Testis (tissue), 3 donors: ENCODE results near the gene NOS1AP. TPM values are rescaled to one million over a fixed set of nuclear protein-coding genes. Genes with fewer than 3 reads are reported as not detected.

Experiments
- DNase-seq: peaks from one replicate; pipeline ENCODE4 v3.0.0-alpha.2; 2019
- H3K27ac ChIP-seq, 2 donors: fragments of 200-600 bp; sonication (generic); one replicate each; pipeline ENCODE4 v1.5.1; 2019
- H3K27me3 ChIP-seq: fragments of 200-600 bp; sonication (generic); one replicate; pipeline ENCODE4 v1.5.1; 2019
- H3K36me3 ChIP-seq: fragments of 200-600 bp; sonication (generic); one replicate; pipeline ENCODE4 v1.5.1; 2017; ENCODE audit warnings: low read depth; ENCODE audit errors: missing control alignments
- H3K4me1 ChIP-seq: fragments of 200-600 bp; sonication (generic); one replicate; pipeline ENCODE4 v1.5.1; 2019
- H3K4me3 ChIP-seq, 2 donors: fragments of 200-600 bp; sonication (generic); one replicate each; pipeline ENCODE4 v1.5.1; 2017 to 2019
- H3K9me3 ChIP-seq: fragments of 200-600 bp; sonication (generic); one replicate; pipeline ENCODE4 v1.5.1; 2017
- CTCF ChIP-seq, 3 experiments: fragments of 450-650 bp in 2 of 3; fragments of 200-600 bp in 1 of 3; sonication (generic) in 1 of 3; IDR thresholded peaks; one replicate each; pipeline ENCODE4 v1.5.1; 2016 to 2019; ENCODE audit warnings: antibody characterized with exemption in 3 of 3, mild to moderate bottlenecking in 2 of 3, moderate library complexity in 1 of 3
- POLR2A ChIP-seq: fragments of 450-650 bp; IDR thresholded peaks from one replicate; pipeline ENCODE4 v1.6.1; 2017; ENCODE audit warnings: antibody characterized with exemption, mild to moderate bottlenecking, moderate library complexity
- WGBS, 2 donors: methylation state at CpG; one replicate each; pipeline ENCODE4 v1.1.5; 2018; 5-methylcytosine and 5-hydroxymethylcytosine counted together
- intact Hi-C: fragments of 100-400 bp; cut with DNase I; formaldehyde crosslinking; loops from one replicate; pipeline ENCODE4 v1.15.1; 2023; ENCODE audit warnings: low total_unique reads
- polyA plus RNA-seq: library from polyadenylated mRNA; stranded (reverse); fragments of 350-450 nt; fragmentation: Illumina TruSeq; extraction: RNeasy Lipid Tissue Mini Kit (QIAGEN cat#74804); gene quantifications from one replicate; pipeline ENCODE4 v1.2.3, GENCODE V29; 2014; ENCODE audit warnings: low read depth, low replicate concordance; ENCODE audit not compliant: insufficient read depth
- total RNA-seq, 2 donors: library from RNA; depleted of rRNA; stranded (reverse); fragments of >200 nt; gene quantifications; one replicate each; pipeline ENCODE4 v1.2.3, GENCODE V29; 2016

NOS1AP gene
- total and polyA plus RNA-seq, 3 donors from 2014 or later = 2.1 to 5.1 (median 4.1) TPM

GRCh38 chr1:162397039-162397448, 327.6 kb downstream of the NOS1AP start:
- H3K36me3 ChIP-seq = no peaks in the 10 kb centered on the region
- TF ChIP-seq POLR2A = no peak
- no peak for TF ChIP-seq CTCF (IDR thresholded peaks at IDR 0.05)
- no peaks in the 10 kb centered on the region for H3K27me3 ChIP-seq
- H3K9me3 ChIP-seq = no peaks in the 10 kb centered on the region
- no peak overlapping the region for H3K4me3 ChIP-seq
- no peak for DNase-seq
- no peaks in the 10 kb centered on the region for H3K4me1 ChIP-seq
- intact Hi-C loops = no loop called here
- no peak overlapping the region for H3K27ac ChIP-seq
- 68 to 76% methylated on average over 3 of the region's 3 CpGs for WGBS, 2 donors

GRCh38 chr1:162397943-162398560, 328.6 kb downstream of the NOS1AP start:
- TF ChIP-seq CTCF (IDR thresholded peaks at IDR 0.05) (no peak), POLR2A (no peak)
- Histone ChIP-seq H3K27me3 (no peaks in the 10 kb centered on the region), H3K36me3 (no peaks in the 10 kb centered on the region), H3K9me3 (no peaks in the 10 kb centered on the region), H3K27ac (no peak overlapping the region), H3K4me1 (no peaks in the 10 kb centered on the region), H3K4me3 (no peak overlapping the region)
- intact Hi-C loops = no loop called here
- DNase-seq = no peak
- WGBS, 2 donors = 73% methylated on average over 3 of the region's 3 CpGs

GRCh38 chr1:162398999-162399580, 329.6 kb downstream of the NOS1AP start:
- Histone ChIP-seq H3K27me3 (no peaks in the 10 kb centered on the region), H3K36me3 (no peaks in the 10 kb centered on the region), H3K27ac (no peak overlapping the region), H3K9me3 (no peaks in the 10 kb centered on the region), H3K4me3 (no peak overlapping the region), H3K4me1 (no peaks in the 10 kb centered on the region)
- DNase-seq = no peak
- intact Hi-C loops = no loop called here
- WGBS, 2 donors = 86 to 88% methylated on average over 8 of the region's 8 CpGs
- TF ChIP-seq POLR2A = no peak
- no peak for TF ChIP-seq CTCF (IDR thresholded peaks at IDR 0.05)

GRCh38 chr1:162400790-162401355, 331.4 kb downstream of the NOS1AP start:
- intact Hi-C loops = no loop called here
- no peaks in the 10 kb centered on the region for H3K4me1 ChIP-seq
- no peak overlapping the region for H3K27ac ChIP-seq
- H3K27me3 ChIP-seq = no peaks in the 10 kb centered on the region
- TF ChIP-seq POLR2A (no peak), CTCF (IDR thresholded peaks at IDR 0.05) (no peak)
- no peaks in the 10 kb centered on the region for H3K36me3 ChIP-seq
- no peaks in the 10 kb centered on the region for H3K9me3 ChIP-seq
- H3K4me3 ChIP-seq = no peak overlapping the region
- WGBS, 2 donors = 95% methylated on average over 10 of the region's 10 CpGs
- no peak for DNase-seq
